Measurements from ENCODE around the gene OVAAL. TPM values are rescaled to one million over a fixed set of nuclear protein-coding genes. Genes with fewer than 3 reads are reported as not detected.
A peak's percentile ranks its signal among the peaks of the same experiment; 100 is the strongest.
"Not testable (repeated sequence)": the region's sequence is repeated elsewhere in the genome, so short reads cannot be mapped to it uniquely, and the experiment has no call there.

OVAAL gene
- total RNA-seq, 2 donors from 2014 or later, result 0.70 to 2.0 TPM

- Histone ChIP-seq H3K4me3 (no peak overlapping the region), H3K9me3 (no peaks in the 10 kb centered on the region), H3K36me3 (no peaks in the 10 kb centered on the region), H3K27me3 (no peaks in the 10 kb centered on the region), H3K4me1 (peaks cover 0 to 22% of the 10 kb centered on the region in 2 donors), H3K27ac (no peak overlapping the region)
- no peak for TF ChIP-seq CTCF (IDR thresholded peaks at IDR 0.05)
- DNase-seq (ENCODE audit: low spot score), result no peak
Measured at GRCh38 chr1:180550241-180550640, 8.5 kb upstream of the OVAAL start.

DNA sequence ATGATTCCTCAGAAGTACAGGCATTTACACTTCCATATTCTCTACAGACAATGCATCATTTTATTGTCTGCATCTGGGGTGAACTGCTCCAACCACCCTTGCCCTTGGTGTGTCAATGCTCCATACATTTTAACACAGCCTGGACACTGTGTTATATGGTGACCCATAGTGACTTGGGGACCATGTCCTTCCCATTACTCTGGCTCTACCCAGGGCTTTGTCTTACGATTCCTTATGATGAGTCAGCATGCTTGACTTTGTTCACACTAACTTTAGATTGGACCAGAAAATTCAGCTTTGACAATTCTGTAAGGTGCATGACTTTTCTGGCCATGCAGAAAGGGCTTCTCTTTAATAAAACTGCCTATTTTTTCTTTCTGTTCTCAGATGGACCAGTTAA lies 6.8 kb upstream of the OVAAL start:
- Histone ChIP-seq H3K9me3 (no peaks in the 10 kb centered on the region), H3K27ac (no peak overlapping the region), H3K27me3 (no peaks in the 10 kb centered on the region), H3K4me1 (peaks cover 0 to 16% of the 10 kb centered on the region in 2 donors), H3K36me3 (no peaks in the 10 kb centered on the region), H3K4me3 (no peak overlapping the region)
- no peak for TF ChIP-seq CTCF (IDR thresholded peaks at IDR 0.05)
- DNase-seq (ENCODE audit: low spot score), result no peak

- not testable (repeated sequence) for DNase-seq (ENCODE audit: low spot score); H3K27ac ChIP-seq; H3K4me3 ChIP-seq
Measured at GRCh38 chr1:180553046-180553445, 5.7 kb upstream of the OVAAL start.

DNA sequence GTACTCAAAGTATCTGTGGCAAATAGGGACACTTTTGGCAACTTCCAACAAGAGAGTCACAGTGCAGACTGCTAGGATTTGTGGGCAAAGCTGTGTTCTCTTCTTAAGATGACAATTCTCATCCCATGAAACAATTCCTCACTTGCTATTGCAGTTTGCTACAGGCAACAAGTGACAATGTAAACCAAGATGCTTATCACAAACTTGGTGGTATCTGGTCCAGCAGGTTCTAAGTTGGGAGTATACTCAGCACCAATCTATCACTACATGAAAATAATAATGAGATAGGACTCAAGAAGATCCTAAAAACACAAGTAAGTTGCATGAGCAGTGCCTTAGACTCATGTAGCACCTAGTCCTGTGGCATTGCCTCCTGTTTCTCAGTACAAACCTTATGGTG lies 3.4 kb upstream of the OVAAL start:
- Histone ChIP-seq H3K9me3 (no peaks in the 10 kb centered on the region), H3K36me3 (no peaks in the 10 kb centered on the region), H3K27ac (no peak overlapping the region), H3K4me1 (peaks cover 0 to 10% of the 10 kb centered on the region in 2 donors), H3K4me3 (no peak overlapping the region), H3K27me3 (no peaks in the 10 kb centered on the region)
- no peak for TF ChIP-seq CTCF (IDR thresholded peaks at IDR 0.05)
- no peak for DNase-seq (ENCODE audit: low spot score)

More at GRCh38 chr1:180553046-180553445, 5.7 kb upstream of the OVAAL start:
- peaks cover 0 to 10% of the 10 kb centered on the region in 2 donors for H3K4me1 ChIP-seq
- H3K36me3 ChIP-seq, H3K27me3 ChIP-seq, H3K9me3 ChIP-seq: not testable (repeated sequence)

GRCh38 chr1:180560200-180560867 lies 1.6 kb downstream of the OVAAL start:
- no peak for TF ChIP-seq CTCF (IDR thresholded peaks at IDR 0.05)
- Histone ChIP-seq H3K4me1 (peaks cover 0 to 33% of the 10 kb centered on the region in 2 donors), H3K27ac (peak overlapping the region; percentile 18 to 77), H3K27me3 (no peaks in the 10 kb centered on the region), H3K9me3 (no peaks in the 10 kb centered on the region), H3K36me3 (no peaks in the 10 kb centered on the region), H3K4me3 (no peak overlapping the region)
- no peak for DNase-seq (ENCODE audit: low spot score)

GRCh38 chr1:180560868-180561600 lies 2.3 kb downstream of the OVAAL start:
- no peaks in the 10 kb centered on the region for H3K27me3 ChIP-seq
- TF ChIP-seq CTCF (IDR thresholded peaks at IDR 0.05), result no peak
- no peaks in the 10 kb centered on the region for H3K9me3 ChIP-seq
- DNase-seq (ENCODE audit: low spot score), result no peak
- H3K27ac ChIP-seq, result peak overlapping the region; percentile 18 to 77
- no peaks in the 10 kb centered on the region for H3K36me3 ChIP-seq
- peaks cover 0 to 33% of the 10 kb centered on the region in 2 donors for H3K4me1 ChIP-seq
- no peak overlapping the region for H3K4me3 ChIP-seq

Data from right atrium auricular region (tissue), 2 donors.